ENCODE measurements around the gene CPEB1. TPM values are rescaled to one million over a fixed set of nuclear protein-coding genes. Genes with fewer than 3 reads are reported as not detected.
A peak's percentile ranks its signal among the peaks of the same experiment; 100 is the strongest.

Gene CPEB1
- 1 to 10 TPM; 2.2 to 3.2 (median 2.6) TPM for polyA plus RNA-seq (ENCODE audit: insufficient read length in 3 of 3)
- long read RNA-seq, donor 1, result 0 reads
- long read RNA-seq, donor 2, result 0 reads
- long read RNA-seq, donor 3, result 0 reads
- long read RNA-seq, donor 4, result 0 reads
- long read RNA-seq, donor 5, result 0 reads
- long read RNA-seq, donor 6, result 0 reads
- long read RNA-seq, donor 7, result 0 reads
- long read RNA-seq, donor 8, result 0 reads
- long read RNA-seq, donor 9, result 0 reads
- long read RNA-seq, donor 10, result 0 reads
- long read RNA-seq, donor 11, result 0 reads
- long read RNA-seq, donor 12, result 0 reads
- long read RNA-seq, donor 13, result 0 reads
- long read RNA-seq, donor 14, result 0 reads
- long read RNA-seq, donor 15, result 0 reads
- long read RNA-seq, donor 16, result 0 reads

- no peak for DNase-seq (ENCODE audit: extremely low read depth in 1 of 11, low read depth in 9 of 11, low spot score in 4 of 11)
These were observed at the start of gene CPEB1 for GRCh38 chr15:82647045-82647834. Gene CPEB1 (minus strand): TSS chr15:82647363. CDS start chr15:82628459, 18,904 bp downstream.

- DNase-seq (ENCODE audit: extremely low read depth in 1 of 11, low read depth in 9 of 11, low spot score in 4 of 11), result no peak
These were observed 45.0 kb upstream of the CPEB1 start for GRCh38 chr15:82692171-82692570.

- DNase-seq (ENCODE audit: extremely low read depth in 1 of 11, low read depth in 9 of 11, low spot score in 4 of 11), result no peak
These were observed 42.0 kb upstream of the CPEB1 start for GRCh38 chr15:82689147-82689546.

- no peak for DNase-seq (ENCODE audit: extremely low read depth in 1 of 11, low read depth in 9 of 11, low spot score in 4 of 11)
These were observed 41.5 kb upstream of the CPEB1 start for GRCh38 chr15:82688691-82689090.

- DNase-seq (ENCODE audit: extremely low read depth in 1 of 11, low read depth in 9 of 11, low spot score in 4 of 11), result no peak
These were observed 34.2 kb upstream of the CPEB1 start for GRCh38 chr15:82681371-82681770.

- peak in 10 of 11 donors; percentile 32 to 75 (median 63) for DNase-seq (ENCODE audit: extremely low read depth in 1 of 11, low read depth in 9 of 11, low spot score in 4 of 11)
These were observed 33.3 kb upstream of the CPEB1 start for GRCh38 chr15:82680200-82681102.

- DNase-seq (ENCODE audit: extremely low read depth in 1 of 11, low read depth in 9 of 11, low spot score in 4 of 11), result no peak
These were observed 32.5 kb upstream of the CPEB1 start for GRCh38 chr15:82679626-82680199.

- no peak for DNase-seq (ENCODE audit: extremely low read depth in 1 of 11, low read depth in 9 of 11, low spot score in 4 of 11)
These were observed 30.7 kb upstream of the CPEB1 start for GRCh38 chr15:82677720-82678323.

- no peak for DNase-seq (ENCODE audit: extremely low read depth in 1 of 11, low read depth in 9 of 11, low spot score in 4 of 11)
These were observed 27.7 kb upstream of the CPEB1 start for GRCh38 chr15:82674873-82675272.

GRCh38 chr15:82670699-82671098 lies 23.5 kb upstream of the CPEB1 start:
- no peak for DNase-seq (ENCODE audit: extremely low read depth in 1 of 11, low read depth in 9 of 11, low spot score in 4 of 11)

- no peak for DNase-seq (ENCODE audit: extremely low read depth in 1 of 11, low read depth in 9 of 11, low spot score in 4 of 11)
These were observed 19.4 kb upstream of the CPEB1 start for GRCh38 chr15:82666606-82667005.

GRCh38 chr15:82664021-82664420 lies 16.9 kb upstream of the CPEB1 start:
- DNase-seq (ENCODE audit: extremely low read depth in 1 of 11, low read depth in 9 of 11, low spot score in 4 of 11), result no peak

GRCh38 chr15:82663186-82663600 lies 16.0 kb upstream of the CPEB1 start:
- peak in 6 of 11 donors; percentile 59 to 73 (median 64) for DNase-seq (ENCODE audit: extremely low read depth in 1 of 11, low read depth in 9 of 11, low spot score in 4 of 11)

- DNase-seq (ENCODE audit: extremely low read depth in 1 of 11, low read depth in 9 of 11, low spot score in 4 of 11), result no peak
These were observed 15.5 kb upstream of the CPEB1 start for GRCh38 chr15:82662641-82663040.

GRCh38 chr15:82660378-82660777 lies 13.2 kb upstream of the CPEB1 start:
- DNase-seq (ENCODE audit: extremely low read depth in 1 of 11, low read depth in 9 of 11, low spot score in 4 of 11), result no peak

GRCh38 chr15:82656641-82657266 lies 9.6 kb upstream of the CPEB1 start:
- DNase-seq (ENCODE audit: extremely low read depth in 1 of 11, low read depth in 9 of 11, low spot score in 4 of 11), result no peak

GRCh38 chr15:82655606-82656005 lies 8.4 kb upstream of the CPEB1 start:
- no peak for DNase-seq (ENCODE audit: extremely low read depth in 1 of 11, low read depth in 9 of 11, low spot score in 4 of 11)

- no peak for DNase-seq (ENCODE audit: extremely low read depth in 1 of 11, low read depth in 9 of 11, low spot score in 4 of 11)
These were observed 6.5 kb upstream of the CPEB1 start for GRCh38 chr15:82653483-82654168.
